OCI-LY3 (cell line): ENCODE results near the gene TAC4.

ENCODE experiments used
- CTCF ChIP-seq: fragments of 200-600, 300-600 bp; sonication (generic); IDR thresholded peaks from 2 replicates; pipeline ENCODE4 v1.5.1; 2014; ENCODE audit warnings: antibody characterized with exemption, low read length, low read depth
- EZH2phosphoT487 ChIP-seq: fragments of 200-600 bp; shearing (Covaris generic); IDR thresholded peaks from 2 replicates; pipeline ENCODE4 v1.6.1; 2018; ENCODE audit warnings: antibody characterized with exemption, mixed run types, low read depth

- no peak for TF ChIP-seq CTCF
- TF ChIP-seq EZH2phosphoT487: no peak
These were observed 5.0 kb downstream of the TAC4 start for GRCh38 chr17:49842846-49843245.
